Measurements from ENCODE around the gene PKN2.
"Not testable (repeated sequence)": the region's sequence is repeated elsewhere in the genome, so short reads cannot be mapped to it uniquely, and the experiment has no call there.

PKN2 gene

DNA sequence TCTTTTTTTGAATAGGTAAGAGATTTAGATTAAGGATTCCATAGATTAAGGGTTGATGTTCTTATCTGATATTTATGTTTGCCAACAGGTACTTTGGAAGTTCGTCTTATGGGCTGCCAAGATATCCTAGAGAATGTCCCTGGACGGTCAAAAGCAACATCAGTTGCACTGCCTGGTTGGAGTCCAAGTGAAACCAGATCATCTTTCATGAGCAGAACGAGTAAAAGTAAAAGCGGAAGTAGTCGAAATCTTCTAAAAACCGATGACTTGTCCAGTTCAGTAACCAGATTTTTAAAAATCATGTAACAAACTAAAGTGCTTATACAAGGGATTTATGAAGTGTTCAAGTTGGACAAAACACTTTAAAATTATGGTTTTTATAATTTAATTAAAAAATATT, 100.5 kb downstream of the PKN2 start:
- no peak overlapping the region for H3K4me3 Mint-ChIP-seq
- no peaks in the 10 kb centered on the region for H3K27me3 Mint-ChIP-seq
- DNase-seq (no peak), ATAC-seq (no peak)
- no peaks in the 10 kb centered on the region for H3K4me1 Mint-ChIP-seq
- no peak overlapping the region for H3K27ac Mint-ChIP-seq
- H3K9me3 Mint-ChIP-seq: no peaks in the 10 kb centered on the region

DNA sequence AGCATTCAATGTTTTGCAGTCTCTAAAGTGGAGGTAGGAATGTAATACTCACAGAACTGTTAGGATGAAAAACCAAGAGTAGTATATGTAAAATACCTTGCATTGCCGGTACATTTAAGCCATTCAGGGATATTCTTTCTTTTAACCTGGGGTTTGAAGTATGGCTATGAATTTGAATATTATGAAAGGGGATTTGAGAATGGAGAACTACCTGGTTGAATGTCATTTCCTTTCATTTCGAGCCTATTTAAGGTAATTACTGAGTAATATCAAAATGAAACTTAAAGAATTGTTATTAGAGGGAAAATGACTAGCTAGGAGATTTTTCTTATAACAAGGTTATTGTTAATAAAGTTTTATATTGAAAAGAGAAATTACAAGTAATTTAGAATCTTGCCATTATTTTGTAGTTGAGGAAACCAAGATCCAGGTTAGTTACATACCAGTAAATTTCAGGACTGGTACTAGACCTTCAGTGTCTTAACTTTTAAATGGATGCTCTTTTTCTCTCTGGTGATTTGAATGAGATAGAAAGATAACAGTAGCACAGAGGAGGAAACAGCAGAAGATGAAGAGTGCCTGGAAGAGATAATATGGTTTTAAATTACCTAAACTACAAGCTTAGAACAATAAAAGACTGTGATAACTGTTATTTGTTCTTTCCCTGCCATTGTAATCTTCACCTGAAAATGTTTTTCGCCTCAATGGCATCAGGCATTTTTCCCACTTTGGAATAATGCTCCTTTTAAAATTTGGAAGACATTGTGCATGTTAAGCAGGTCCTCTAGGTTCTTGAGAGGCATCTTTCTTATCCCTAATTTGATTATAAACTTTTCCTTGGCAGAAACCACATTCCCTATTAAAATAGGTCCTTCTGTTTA, 103.2 kb downstream of the PKN2 start:
- DNase-seq (no peak), ATAC-seq (no peak)
- H3K9me3 Mint-ChIP-seq: no peaks in the 10 kb centered on the region
- peaks cover 9% of the 10 kb centered on the region for H3K4me1 Mint-ChIP-seq
- H3K4me3 Mint-ChIP-seq: no peak overlapping the region
- H3K27ac Mint-ChIP-seq: no peak overlapping the region
- H3K27me3 Mint-ChIP-seq: no peaks in the 10 kb centered on the region

DNA sequence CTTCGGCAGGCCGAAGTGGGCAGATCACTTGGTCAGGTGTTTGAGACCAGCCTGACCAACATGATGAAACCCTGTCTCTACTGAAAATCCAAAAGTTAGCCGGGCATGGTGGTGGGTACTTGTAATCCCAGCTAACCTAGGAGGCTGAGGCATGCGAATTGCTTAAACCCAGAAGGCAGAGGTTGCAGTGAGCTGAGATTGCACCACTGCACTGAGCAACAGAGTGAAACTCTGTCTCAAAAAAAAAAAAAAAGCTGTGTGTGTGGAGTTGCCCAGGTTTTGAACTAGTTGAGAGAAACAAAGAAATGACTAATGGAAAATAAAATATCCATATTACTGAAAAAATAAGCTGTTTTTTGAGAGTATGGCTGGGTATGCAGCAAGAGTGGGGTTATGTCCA, 107.1 kb downstream of the PKN2 start:
- Mint-ChIP-seq H3K9me3 (no peaks in the 10 kb centered on the region), H3K27ac (peak overlapping the region in 1 of 2 donors; percentile 58)
- ATAC-seq: no peak

DNA sequence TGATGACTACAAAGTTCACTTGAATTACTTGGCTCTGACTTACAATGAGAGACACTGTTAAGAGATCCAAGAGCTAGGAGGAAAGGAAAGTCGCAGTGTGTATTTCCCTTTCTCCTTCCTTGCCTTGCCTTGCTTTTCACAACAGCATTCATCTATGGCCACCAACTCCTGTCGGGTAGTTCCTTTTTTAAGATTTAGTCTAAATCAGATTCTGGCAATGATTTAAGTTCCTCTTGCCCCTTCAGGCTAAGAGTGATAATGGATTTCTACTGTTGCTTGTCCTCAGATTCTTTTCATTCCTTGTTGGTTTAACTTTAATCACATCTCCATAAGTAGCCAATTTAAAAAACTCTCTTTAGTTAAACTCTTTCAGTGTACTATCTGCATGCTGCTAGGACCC, 115.4 kb downstream of the PKN2 start:
- Mint-ChIP-seq H3K27ac (no peak overlapping the region), H3K4me3 (no peak overlapping the region)
- ATAC-seq: no peak

More for the DNA sequence above, 107.1 kb downstream of the PKN2 start:
- DNase-seq: no peak
- Mint-ChIP-seq H3K27me3 (no peaks in the 10 kb centered on the region), H3K4me1 (peaks cover 13% of the 10 kb centered on the region), H3K4me3 (no peak overlapping the region)

DNA sequence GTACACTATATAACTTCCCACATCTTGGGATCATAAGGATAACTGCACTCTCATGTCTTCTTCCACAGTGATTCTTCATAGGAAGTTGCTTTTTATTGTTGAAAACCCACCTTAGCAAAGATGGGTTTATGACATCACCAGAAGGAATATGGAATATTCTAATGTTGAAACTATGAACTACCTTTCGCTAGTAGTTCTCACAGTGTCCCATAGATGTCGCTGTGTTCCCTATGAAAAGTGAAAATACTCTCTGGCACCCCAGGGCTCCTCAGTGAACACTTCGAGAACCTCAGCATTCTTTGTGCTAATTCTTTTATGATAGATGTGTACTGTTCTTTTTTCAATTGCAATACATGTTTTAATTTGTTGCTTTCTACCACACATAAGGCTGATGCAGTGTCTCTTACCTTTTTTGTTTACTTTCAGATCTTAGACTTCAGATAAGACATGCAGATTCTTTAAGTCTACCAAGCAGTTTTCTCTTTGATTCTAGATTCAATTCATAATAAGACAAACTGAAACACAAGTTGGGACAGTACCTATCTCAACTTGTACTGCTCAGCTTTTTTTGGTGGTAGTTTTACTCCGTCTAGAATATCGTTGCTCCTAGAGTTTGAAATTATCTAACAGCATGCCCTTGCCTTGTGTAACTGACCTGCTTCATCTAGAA, 116.4 kb downstream of the PKN2 start:
- peak; percentile 21 to 26 for DNase-seq
- Mint-ChIP-seq H3K4me1 (peaks cover 12% of the 10 kb centered on the region), H3K27me3 (no peaks in the 10 kb centered on the region), H3K27ac (no peak overlapping the region), H3K4me3 (no peak overlapping the region), H3K9me3 (peaks cover 0 to 5% of the 10 kb centered on the region in 2 donors)
- peak; percentile 78 for ATAC-seq

More for the DNA sequence above, 115.4 kb downstream of the PKN2 start:
- peaks cover 16% of the 10 kb centered on the region for H3K4me1 Mint-ChIP-seq
- no peaks in the 10 kb centered on the region for H3K27me3 Mint-ChIP-seq
- H3K9me3 Mint-ChIP-seq: peaks cover 0 to 5% of the 10 kb centered on the region in 2 donors
- no peak for DNase-seq

- peaks cover 12% of the 10 kb centered on the region for H3K4me1 Mint-ChIP-seq
- peak overlapping the region; percentile 61 to 91 for H3K27ac Mint-ChIP-seq
- H3K9me3 Mint-ChIP-seq: peaks cover 0 to 5% of the 10 kb centered on the region in 2 donors
- no peaks in the 10 kb centered on the region for H3K27me3 Mint-ChIP-seq
- no peak for ATAC-seq
- no peak for DNase-seq
- H3K4me3 Mint-ChIP-seq: no peak overlapping the region
These were observed 117.6 kb downstream of the PKN2 start for GRCh38 chr1:88801575-88802208.

DNA sequence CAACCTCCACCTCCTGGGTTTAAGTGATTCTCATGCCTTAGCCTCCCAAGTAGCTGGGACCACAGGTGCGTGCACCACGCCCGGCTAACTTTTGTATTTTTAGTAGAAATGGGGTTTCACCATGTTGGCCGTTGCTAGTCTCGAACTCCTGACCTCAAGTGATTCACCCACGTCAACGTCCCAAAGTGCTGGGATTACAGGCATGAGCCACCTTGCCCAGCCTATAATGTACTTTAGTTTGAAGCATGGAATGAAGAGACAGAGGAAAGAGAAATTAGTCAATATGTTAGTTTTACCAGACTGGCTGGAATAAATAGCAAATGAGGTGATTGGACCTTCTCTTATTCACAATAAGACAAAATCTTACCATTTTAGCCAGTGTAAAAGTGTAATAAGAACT, 118.3 kb downstream of the PKN2 start:
- peak overlapping the region; percentile 10 to 94 for H3K27ac Mint-ChIP-seq

DNA sequence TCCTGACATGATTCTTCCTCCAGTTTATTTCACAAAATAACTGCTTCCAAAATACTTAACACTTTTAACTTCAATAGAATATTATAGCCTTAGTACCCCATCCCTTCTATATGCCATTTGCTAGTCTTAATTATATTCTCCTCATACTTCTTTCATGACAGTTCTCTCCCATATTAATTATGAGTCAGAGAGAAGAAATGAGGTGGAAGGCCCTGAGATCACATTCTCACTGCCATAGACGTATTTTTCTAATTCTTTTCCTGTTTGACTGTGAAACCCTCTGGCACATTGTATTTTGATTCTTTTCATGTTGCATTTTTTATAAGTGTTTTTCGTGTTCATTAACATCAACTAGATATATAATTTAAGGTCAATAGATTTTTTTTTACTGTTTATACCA, 118.9 kb downstream of the PKN2 start:
- H3K4me1 Mint-ChIP-seq: peaks cover 12% of the 10 kb centered on the region
- ATAC-seq: no peak
- no peak overlapping the region for H3K4me3 Mint-ChIP-seq
- DNase-seq: no peak
- H3K27ac Mint-ChIP-seq: peak overlapping the region in 1 of 2 donors; percentile 79
- peaks cover 0 to 5% of the 10 kb centered on the region in 2 donors for H3K9me3 Mint-ChIP-seq
- no peaks in the 10 kb centered on the region for H3K27me3 Mint-ChIP-seq

More for the DNA sequence above, 118.3 kb downstream of the PKN2 start:
- ATAC-seq: no peak
- Mint-ChIP-seq H3K27me3 (no peaks in the 10 kb centered on the region), H3K9me3 (peaks cover 0 to 5% of the 10 kb centered on the region in 2 donors), H3K4me3 (no peak overlapping the region), H3K4me1 (peaks cover 12% of the 10 kb centered on the region)
- DNase-seq: no peak

DNA sequence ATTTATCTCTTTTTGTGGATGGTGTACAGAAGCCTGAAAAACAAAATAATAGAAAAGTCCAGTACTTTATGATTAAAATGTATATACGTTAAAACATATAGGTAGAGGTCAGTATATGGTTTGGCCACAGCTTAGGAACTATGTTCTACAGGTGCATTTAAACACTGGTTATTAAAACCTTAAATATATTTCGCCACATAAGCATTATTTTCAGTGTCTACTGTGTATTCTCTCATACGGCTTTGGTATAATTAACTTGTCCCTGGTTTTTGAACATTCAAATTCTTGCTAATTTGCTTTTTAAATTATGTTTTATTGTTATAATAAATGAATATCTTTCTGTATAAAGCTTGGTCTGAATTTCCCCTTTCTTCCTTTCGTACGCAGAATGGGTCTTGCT, 119.4 kb downstream of the PKN2 start:
- H3K27ac Mint-ChIP-seq: no peak overlapping the region
- DNase-seq (no peak), ATAC-seq (no peak)
- no peak overlapping the region for H3K4me3 Mint-ChIP-seq
- peaks cover 12% of the 10 kb centered on the region for H3K4me1 Mint-ChIP-seq
- H3K27me3 Mint-ChIP-seq: no peaks in the 10 kb centered on the region
- H3K9me3 Mint-ChIP-seq: peaks cover 0 to 5% of the 10 kb centered on the region in 2 donors

GRCh38 chr1:88812366-88812765, 128.3 kb downstream of the PKN2 start:
- no peaks in the 10 kb centered on the region for H3K9me3 Mint-ChIP-seq
- DNase-seq (no peak), ATAC-seq (no peak)
- H3K27me3 Mint-ChIP-seq: no peaks in the 10 kb centered on the region
- H3K27ac Mint-ChIP-seq: no peak overlapping the region
- H3K4me3 Mint-ChIP-seq: no peak overlapping the region
- no peaks in the 10 kb centered on the region for H3K4me1 Mint-ChIP-seq

DNA sequence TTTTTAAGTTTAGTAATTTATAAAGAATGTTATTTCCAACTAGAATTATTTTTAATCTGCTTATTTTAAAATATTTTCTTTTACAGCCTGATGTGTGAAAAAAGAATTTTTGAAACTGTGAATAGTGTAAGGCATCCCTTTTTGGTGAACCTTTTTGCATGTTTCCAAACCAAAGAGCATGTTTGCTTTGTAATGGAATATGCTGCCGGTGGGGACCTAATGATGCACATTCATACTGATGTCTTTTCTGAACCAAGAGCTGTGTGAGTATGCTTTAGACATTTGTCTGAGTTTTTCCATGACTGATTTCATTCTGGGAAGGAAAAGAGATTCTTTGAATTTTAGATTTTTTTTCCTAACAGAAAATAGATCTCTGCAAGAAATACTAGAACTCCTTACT, 129.4 kb downstream of the PKN2 start:
- no peak overlapping the region for H3K4me3 Mint-ChIP-seq
- no peak overlapping the region for H3K27ac Mint-ChIP-seq
- no peaks in the 10 kb centered on the region for H3K9me3 Mint-ChIP-seq
- H3K4me1 Mint-ChIP-seq: no peaks in the 10 kb centered on the region
- no peaks in the 10 kb centered on the region for H3K27me3 Mint-ChIP-seq
- DNase-seq (no peak), ATAC-seq (no peak)

- not testable (repeated sequence) for H3K4me3 Mint-ChIP-seq, H3K4me1 Mint-ChIP-seq, ATAC-seq, H3K9me3 Mint-ChIP-seq, DNase-seq, H3K27ac Mint-ChIP-seq, H3K27me3 Mint-ChIP-seq
These were observed 135.6 kb downstream of the PKN2 start for GRCh38 chr1:88819642-88820041.

GRCh38 chr1:88825721-88826120, 141.6 kb downstream of the PKN2 start:
- no peak overlapping the region for H3K27ac Mint-ChIP-seq
- H3K27me3 Mint-ChIP-seq: no peaks in the 10 kb centered on the region
- DNase-seq (no peak), ATAC-seq (no peak)
- no peaks in the 10 kb centered on the region for H3K9me3 Mint-ChIP-seq
- no peak overlapping the region for H3K4me3 Mint-ChIP-seq
- H3K4me1 Mint-ChIP-seq: no peaks in the 10 kb centered on the region

GRCh38 chr1:88847643-88848042, 163.6 kb downstream of the PKN2 start:
- Mint-ChIP-seq H3K9me3 (no peaks in the 10 kb centered on the region), H3K27me3 (no peaks in the 10 kb centered on the region), H3K4me3 (no peak overlapping the region), H3K4me1 (no peaks in the 10 kb centered on the region), H3K27ac (no peak overlapping the region)
- DNase-seq: no peak
- no peak for ATAC-seq

DNA sequence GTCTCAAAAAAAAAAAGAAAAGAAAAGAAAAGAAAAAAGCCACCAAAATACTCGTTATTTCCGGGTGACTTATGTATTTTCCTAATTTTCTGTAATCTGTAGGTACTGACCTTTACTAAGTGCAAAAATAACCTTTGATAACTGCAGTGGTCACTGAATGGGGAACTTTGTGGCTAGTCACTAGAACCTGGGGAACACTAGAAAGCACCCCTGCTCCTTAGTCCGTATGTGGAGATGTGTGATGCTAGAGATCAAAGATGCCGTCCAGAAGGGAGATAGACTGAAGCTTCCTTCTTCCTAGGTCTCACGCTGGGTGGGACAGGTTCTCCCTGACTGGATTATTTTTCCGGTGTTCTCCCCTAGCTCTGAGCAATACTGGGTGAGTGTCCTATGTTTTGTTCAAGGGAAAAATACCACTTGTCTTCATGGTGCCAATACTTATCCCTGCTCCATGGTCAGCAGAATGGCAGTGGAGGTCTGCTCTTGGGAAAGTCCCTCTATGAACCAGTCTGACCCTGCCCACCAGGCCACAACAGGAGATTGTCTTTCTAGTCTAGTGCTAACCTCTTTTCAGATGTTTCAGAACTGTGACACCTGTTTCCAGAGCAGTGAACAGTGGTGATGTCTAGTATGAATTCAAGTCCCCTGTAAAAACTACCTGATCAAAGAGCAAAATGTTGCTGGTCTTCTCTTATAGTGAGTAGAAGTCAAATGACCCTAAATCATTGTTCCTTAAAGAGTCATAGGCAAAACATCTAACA, 167.4 kb downstream of the PKN2 start:
- no peak for ATAC-seq
- Mint-ChIP-seq H3K4me1 (no peaks in the 10 kb centered on the region), H3K27me3 (no peaks in the 10 kb centered on the region), H3K27ac (peak overlapping the region; percentile 68 to 87), H3K4me3 (no peak overlapping the region), H3K9me3 (no peaks in the 10 kb centered on the region)
- no peak for DNase-seq

Measured in stimulated activated naive CD8-positive, alpha-beta T cell treated with anti-CD3 and anti-CD28 coated beads, Interleukin-15, amount 100 ng/mL, for 72 hours (primary cell).